HepG2 (cell line): ENCODE results near the gene CYP27B1. TPM values are rescaled to one million over a fixed set of nuclear protein-coding genes. Genes with fewer than 3 reads are reported as not detected.

Source experiments
- AFF4 ChIP-seq: sonication (generic); formaldehyde crosslinking; IDR thresholded peaks from 2 replicates; pipeline ENCODE4 v1.4.0; 2020; ENCODE audit warnings: missing genetic modification reagents
- CBX2 ChIP-seq, 2 experiments: fragments of 200-600 bp in 1 of 2; sonication (generic); formaldehyde crosslinking in 1 of 2; IDR thresholded peaks; 2 replicates each; pipeline versions ENCODE4 v1.7.0 to v1.8.1; 2018 to 2022; ENCODE audit warnings: low read depth in 2 of 2, low read length in 1 of 2, mild to moderate bottlenecking in 1 of 2, missing genetic modification reagents in 1 of 2
- FOXO1 ChIP-seq: sonication (generic); formaldehyde crosslinking; IDR thresholded peaks from 2 replicates; pipeline ENCODE4 v1.4.0; 2020; ENCODE audit warnings: missing genetic modification reagents
- RBFOX2 ChIP-seq: fragments of 200-400 bp; formaldehyde crosslinking; IDR thresholded peaks from 2 replicates; pipeline ENCODE4 v1.6.1; 2017; ENCODE audit warnings: low read depth, mild to moderate bottlenecking, low read length
- SCMH1 ChIP-seq: sonication (generic); formaldehyde crosslinking; IDR thresholded peaks from 2 replicates; pipeline ENCODE4 v1.9.0; 2021; ENCODE audit warnings: missing genetic modification reagents, mild to moderate bottlenecking, borderline replicate concordance
- STAT6 ChIP-seq: sonication (generic); formaldehyde crosslinking; IDR thresholded peaks from 2 replicates; pipeline ENCODE4 v1.4.0; 2020; ENCODE audit warnings: missing genetic modification reagents, mild to moderate bottlenecking, borderline replicate concordance
- ZBTB42 ChIP-seq: sonication (generic); formaldehyde crosslinking; IDR thresholded peaks from 2 replicates; pipeline ENCODE4 v1.5.0; 2020; ENCODE audit warnings: mild to moderate bottlenecking, missing genetic modification reagents
- ZNF10 ChIP-seq: sonication (generic); formaldehyde crosslinking; IDR thresholded peaks from 2 replicates; pipeline ENCODE4 v1.4.0; 2020; ENCODE audit warnings: mild to moderate bottlenecking, low read depth, missing genetic modification reagents, borderline replicate concordance
- ZNF34 ChIP-seq: sonication (generic); formaldehyde crosslinking; IDR thresholded peaks from 2 replicates; pipeline ENCODE4 v1.4.0; 2020; ENCODE audit warnings: mild to moderate bottlenecking, missing genetic modification reagents, borderline replicate concordance
- ZNF407 ChIP-seq: sonication (generic); formaldehyde crosslinking; IDR thresholded peaks from one replicate; pipeline ENCODE4 v1.5.1; 2020; ENCODE audit warnings: mild to moderate bottlenecking, missing genetic modification reagents; ENCODE audit errors: not compliant biosample characterization
- ZNF468 ChIP-seq: sonication (generic); formaldehyde crosslinking; IDR thresholded peaks from 2 replicates; pipeline ENCODE4 v1.8.0; 2022; ENCODE audit warnings: mild to moderate bottlenecking, moderate library complexity, missing genetic modification reagents
- ZNF749 ChIP-seq: sonication (generic); formaldehyde crosslinking; IDR thresholded peaks from 2 replicates; pipeline ENCODE4 v1.8.0; 2022; ENCODE audit warnings: mild to moderate bottlenecking, missing genetic modification reagents, moderate library complexity, borderline replicate concordance
- ZZZ3 ChIP-seq: sonication (generic); formaldehyde crosslinking; IDR thresholded peaks from 2 replicates; pipeline ENCODE4 v1.4.0; 2020; ENCODE audit warnings: missing genetic modification reagents, mild to moderate bottlenecking, borderline replicate concordance
- polyA plus RNA-seq, 8 experiments: library from polyadenylated mRNA; depleted of rRNA in 3 of 8; stranded (reverse) in 7 of 8; unstranded in 1 of 8; fragments of >200 nt; fragmentation: Illumina TruSeq in 4 of 8; extraction: Trizol in 4 of 8; gene quantifications; 2 replicates each; pipeline versions ENCODE4 v1.2.1 to v1.2.3, GENCODE V29; 2011 to 2016; ENCODE audit warnings: low read depth in 4 of 8, missing spikeins in 1 of 8, mixed read lengths in 1 of 8; ENCODE audit not compliant: insufficient read depth in 1 of 8
- total RNA-seq, 5 experiments: library from RNA; depleted of rRNA; stranded (reverse); fragments of >200 nt; fragmentation: Illumina TruSeq; extraction: Trizol; gene quantifications; 2 replicates each; pipeline ENCODE4 v1.2.3, GENCODE V29; 2016; ENCODE audit warnings: low read depth in 1 of 5

CYP27B1 gene
- total and polyA plus RNA-seq, 2 of the 13 experiments (the other 11 are each of a cell fraction or from before 2014, with no cell fraction given) = 2.3 to 3.0 TPM

- TF ChIP-seq ZNF407 (peak; percentile 63), STAT6 (CRISPR knock-in tag) (no peak), ZNF10 (no peak), RBFOX2 (no peak), ZNF749 (CRISPR knock-in tag) (no peak), ZNF34 (CRISPR knock-in tag) (no peak), AFF4 (CRISPR knock-in tag) (no peak), ZNF468 (CRISPR knock-in tag) (no peak), CBX2 (IDR thresholded peaks at IDR 0.05; ENCODE audit: low read depth, low read length) (no peak), CBX2 (CRISPR knock-in tag; IDR thresholded peaks at IDR 0.05; ENCODE audit: low read depth) (no peak), FOXO1 (CRISPR knock-in tag) (no peak), ZZZ3 (no peak), SCMH1 (no peak), ZBTB42 (CRISPR knock-in tag) (no peak)
These were observed 997 bp downstream of the CYP27B1 start (continued) for GRCh38 chr12:57765698-57766463.
